HG03558 (cell line): ENCODE data around the gene KCNT2.

Experiments used
- ATAC-seq: cut with Tn5 transposase; IDR thresholded peaks from one replicate; pipeline ENCODE4 v1.9.1; 2021; ENCODE audit warnings: moderate number of reproducible peaks; ENCODE audit not compliant: unreplicated experiment; ENCODE audit errors: extremely low read depth

The KCNT2 gene

DNA sequence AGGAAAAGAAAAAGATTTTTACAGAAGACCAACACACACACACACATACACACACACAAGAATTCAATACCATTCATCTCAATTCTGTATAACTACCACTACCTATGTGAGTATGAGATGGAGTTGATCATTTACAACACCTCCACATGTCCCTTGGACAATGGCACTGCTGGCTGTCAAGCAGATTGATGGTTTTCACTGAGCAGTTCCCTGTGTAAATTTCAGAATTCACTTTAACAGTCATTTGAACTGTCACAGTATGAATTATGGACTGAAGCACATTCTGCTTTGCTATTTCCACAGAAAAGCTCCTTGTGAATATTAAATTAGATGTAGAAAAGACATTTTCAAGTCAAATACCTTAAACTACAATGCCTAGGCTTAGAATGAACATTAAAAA, 14.3 kb downstream of the KCNT2 start:
- ATAC-seq = no peak

DNA sequence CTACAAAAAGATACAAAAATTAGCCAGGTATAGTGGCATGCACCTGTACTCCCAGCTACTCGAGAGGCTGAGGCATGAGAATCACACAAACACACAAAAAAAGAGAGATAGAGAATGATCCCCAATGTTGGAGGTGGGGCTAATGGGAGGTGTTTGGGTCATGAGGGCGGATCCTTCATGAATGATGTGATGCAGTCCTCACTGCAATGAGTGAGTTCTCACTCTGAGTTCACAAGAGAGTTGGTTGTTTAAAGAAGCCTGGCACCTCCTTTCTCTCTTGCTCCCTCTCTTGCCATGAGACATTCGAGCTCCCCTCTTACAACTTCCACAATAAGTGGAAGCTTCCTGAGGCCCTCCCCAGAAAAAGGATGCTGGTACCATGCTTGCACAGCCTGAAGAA, 17.3 kb downstream of the KCNT2 start:
- ATAC-seq = no peak

DNA sequence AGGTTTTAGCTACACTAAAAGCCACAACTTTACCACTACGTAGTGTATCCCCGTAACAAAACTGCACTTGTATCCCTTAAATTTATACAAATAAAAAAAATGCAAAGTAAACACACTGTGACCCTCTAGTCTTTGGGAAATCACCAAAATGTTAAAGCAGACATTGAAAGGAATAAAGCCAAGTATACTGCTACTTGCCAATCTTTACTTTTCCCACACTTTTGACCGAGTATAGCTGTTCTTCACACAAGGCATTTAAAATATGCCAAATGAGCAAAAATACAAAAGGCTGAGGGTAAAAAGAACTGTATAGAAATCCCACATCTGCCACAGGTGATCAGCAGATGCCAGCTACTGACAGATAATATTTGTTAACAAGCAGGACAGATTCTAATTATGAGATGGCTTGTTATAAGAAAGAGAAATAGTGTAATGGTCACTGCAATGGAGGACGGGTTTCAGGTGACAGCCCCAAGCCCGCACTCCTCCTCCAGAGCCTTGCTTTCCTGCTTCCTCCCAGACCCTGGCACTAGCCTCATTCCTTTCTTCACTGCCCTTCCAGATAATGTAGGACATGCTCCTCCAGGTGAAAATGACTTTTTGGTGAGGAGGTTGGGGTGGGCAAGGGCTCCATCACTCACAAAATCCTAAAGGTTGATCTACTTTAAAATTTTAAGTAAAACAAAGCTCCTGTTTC, 18.1 kb downstream of the KCNT2 start:
- ATAC-seq = no peak

DNA sequence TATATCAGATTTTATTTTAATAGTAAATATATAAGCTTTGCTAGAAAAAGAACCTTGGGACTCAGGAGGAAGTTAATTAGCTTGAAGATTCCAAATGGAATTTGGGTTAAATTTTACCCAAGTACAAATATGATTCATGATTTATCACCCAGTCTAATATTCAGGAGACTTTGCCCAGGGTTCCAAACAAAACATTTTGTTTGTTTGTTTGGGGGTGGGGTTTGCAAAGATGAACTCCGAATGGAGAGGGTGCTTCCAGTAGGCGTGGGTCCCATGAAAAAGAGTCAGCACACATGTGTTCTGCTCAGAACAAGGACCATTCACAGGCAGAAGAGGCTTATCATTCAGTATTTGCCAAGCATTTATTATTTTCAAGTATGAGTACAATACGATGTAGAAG, 23.5 kb downstream of the KCNT2 start:
- no peak for ATAC-seq

DNA sequence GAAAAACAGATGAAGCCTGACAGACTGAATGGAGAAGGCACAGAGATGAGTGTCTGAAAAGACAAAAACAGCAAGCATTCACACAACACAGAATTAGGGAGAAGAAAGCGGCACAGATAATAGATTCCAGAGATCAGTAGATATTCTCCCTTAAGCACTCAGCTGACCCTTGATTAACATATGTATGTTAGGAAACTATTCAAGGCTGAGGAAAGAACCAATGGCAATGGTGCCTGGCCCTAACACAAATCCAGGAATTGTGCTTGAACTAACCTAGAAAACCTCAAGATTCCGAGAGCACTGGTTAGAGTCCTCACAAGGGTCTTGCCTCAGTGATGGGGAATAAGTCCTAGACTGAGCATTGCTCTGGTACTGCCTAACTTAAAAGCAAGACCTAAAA, 30.9 kb downstream of the KCNT2 start:
- no peak for ATAC-seq

DNA sequence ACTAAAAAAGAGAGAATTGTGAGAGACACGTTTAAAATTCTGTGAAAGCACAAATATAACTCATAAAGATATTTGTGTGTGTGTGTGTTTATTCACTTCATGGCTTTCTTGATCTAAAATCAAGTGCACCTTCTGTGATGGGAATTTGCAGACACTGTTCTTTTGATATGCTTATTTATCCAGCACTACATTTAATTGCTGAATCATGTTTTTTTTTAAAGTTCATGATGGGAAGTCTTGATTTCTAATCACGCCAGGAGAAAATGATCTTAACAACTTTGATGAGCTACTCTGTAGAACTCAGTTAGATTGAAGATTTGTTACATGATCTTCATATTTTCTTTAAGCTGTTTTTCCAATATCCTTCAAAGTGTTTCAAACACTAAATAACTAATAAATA, 35.0 kb downstream of the KCNT2 start:
- no peak for ATAC-seq

DNA sequence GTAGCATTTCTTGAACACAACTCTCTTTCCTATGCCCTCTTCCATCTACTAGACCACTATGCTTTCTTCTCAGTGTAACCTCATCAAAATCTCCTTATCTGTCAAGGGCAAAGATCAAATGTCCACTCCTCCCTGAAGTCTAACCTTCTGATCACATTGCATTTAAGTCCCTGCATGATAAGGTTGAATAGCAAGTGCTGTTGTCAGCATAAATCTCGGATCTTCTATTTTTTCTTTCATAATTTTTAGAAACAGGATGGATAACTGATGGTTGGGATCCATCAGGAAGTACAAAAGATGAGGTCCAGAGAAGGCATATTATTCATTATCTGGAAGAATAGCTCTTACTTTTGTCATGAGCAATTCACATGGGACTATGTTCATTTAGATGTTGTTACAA, 41.0 kb downstream of the KCNT2 start:
- ATAC-seq = no peak

DNA sequence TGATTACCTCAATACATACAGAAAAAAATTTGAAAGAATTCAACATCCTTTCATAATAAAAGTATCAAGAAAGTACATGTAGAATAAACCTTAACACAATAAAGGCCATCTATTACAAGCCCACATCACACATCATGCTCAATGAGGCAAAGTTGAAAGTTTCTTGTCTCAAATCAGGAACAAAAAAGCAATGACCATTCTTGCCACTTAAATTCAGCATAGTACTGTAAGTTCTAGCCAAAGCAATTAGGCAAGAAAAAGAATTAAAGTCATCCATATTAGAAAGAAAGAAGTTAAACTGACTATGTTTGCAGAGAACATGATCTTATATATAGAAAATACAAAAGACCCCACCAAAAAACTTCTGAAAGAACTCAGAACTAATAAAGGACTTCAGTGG, 44.5 kb downstream of the KCNT2 start:
- ATAC-seq = no peak

DNA sequence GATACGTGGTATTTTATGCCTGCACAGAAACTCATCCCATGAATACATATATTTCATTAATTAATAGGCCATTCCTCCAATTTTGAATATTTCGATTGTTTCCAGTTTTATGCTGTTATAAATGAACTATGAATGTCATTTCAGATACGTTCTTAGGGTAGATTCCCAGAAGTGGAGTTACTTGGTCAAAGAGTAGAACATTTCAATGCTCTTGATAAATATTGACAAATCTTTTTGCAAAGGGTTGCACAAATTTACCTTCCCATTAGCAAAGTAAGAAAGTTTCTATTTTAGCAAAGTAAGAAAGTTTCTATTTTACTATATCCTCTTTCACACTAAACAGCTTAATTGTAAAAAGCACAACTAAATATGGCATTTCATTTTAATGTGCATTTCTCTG, 48.9 kb downstream of the KCNT2 start:
- ATAC-seq = no peak

DNA sequence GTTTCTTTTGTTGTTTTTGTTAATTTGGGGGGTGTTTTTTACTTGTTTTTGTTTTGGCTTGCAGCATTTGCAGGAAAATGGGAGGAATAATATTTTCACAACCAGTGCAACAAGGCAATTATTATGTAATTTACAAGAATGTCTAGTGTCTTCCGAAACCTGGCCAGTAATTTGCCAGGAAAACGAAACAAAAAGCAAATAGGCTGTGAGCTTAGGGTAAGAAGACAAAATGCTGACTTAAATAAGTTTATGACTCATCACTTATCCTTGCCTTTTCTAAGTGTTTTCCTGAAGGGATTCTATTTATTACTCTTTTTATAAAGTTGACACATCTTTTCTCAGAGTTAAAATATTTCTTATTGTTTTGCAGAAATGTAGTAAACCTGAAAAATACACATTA, 49.8 kb downstream of the KCNT2 start:
- no peak for ATAC-seq

DNA sequence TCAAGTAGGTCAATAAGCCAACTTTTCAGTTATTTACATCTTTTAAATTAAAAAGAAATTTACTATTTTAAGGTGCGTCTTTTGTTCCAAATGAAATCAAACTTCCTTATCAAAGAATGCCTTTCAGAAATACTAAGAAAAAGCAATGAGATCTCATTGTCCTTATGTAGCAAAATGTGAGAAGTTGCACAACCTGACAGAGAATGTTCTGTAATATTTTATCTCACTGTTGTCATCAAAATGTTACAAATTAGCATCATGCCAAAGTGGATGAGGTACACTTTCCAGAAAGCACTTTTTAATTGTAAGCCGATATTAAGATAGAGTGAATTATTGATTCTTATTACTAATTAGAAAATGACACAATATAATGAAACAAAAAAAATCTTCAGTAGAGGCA, 50.4 kb downstream of the KCNT2 start:
- no peak for ATAC-seq

DNA sequence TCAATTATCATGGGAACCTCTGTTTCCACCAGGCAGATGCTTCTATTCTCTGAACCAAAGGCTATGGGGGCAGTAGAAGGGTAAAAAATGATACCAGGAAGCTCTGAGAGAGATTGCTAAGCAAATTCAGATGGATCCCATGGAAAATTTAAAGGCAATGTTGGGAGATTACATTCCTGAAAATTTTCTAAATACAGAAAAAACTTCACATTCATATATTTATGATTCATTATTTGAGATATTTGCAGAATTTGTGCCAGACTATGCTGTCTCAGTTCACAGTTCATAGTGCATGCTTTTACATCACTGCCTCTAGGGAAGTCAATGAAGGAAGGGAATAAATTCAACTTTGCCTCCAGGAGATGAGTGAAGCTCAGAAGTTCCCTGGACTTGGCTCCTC, 57.5 kb downstream of the KCNT2 start:
- ATAC-seq = no peak

DNA sequence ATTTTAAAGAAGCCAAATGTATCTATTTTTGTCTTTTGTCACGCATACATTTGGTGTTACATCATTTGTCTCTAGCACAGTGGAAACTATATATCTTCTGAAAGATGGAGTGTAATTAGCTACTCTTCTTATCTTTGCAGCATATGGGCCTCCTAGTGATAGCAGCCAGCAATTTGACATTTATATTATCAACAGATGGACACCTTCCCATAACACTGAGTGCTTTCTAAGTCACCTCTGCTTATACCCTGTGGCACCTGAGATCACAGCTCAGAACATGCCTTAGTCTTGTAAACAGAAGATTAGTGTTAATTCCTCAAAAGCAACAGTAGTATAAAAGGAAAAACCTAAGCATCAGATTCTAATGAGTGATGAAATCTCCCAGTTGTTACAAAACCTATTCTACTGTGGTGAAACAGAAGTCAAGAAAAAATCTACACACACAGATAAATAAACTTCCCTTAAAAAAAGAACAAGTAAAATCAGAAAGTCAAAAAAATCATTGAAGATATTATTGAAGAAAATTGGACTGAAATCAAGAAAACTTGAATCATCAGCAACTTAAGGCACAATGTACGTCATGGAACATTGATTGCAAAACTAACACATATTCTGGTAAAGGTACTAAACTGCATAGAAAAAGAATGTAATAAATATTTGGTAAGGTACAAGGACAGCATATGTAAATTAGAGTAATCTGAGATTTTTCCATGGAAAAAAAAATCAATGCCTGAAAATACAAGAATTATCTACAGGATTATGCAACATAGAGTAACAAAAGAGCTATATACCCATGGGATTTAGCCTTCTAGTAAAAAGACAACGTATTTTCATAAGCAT, 61.7 kb downstream of the KCNT2 start:
- no peak for ATAC-seq

DNA sequence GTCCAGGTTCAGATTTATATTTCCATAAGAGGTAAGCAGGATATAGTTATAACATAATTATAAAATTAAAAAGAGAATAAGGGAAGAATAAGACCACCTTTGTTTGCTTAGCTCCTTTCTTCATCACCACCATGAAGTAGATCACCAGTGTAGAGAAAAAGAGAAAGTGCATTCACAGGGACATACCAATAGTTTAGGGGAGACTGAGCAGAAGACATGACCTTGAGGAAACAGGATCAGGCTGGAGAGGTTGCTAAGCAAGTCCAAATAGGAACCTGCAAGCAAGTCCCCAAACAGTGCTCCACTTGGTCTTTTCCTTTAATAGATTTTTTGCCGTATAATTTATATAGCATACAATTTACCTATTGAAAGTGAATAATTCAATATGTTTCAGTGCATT, 63.0 kb downstream of the KCNT2 start:
- ATAC-seq = no peak

DNA sequence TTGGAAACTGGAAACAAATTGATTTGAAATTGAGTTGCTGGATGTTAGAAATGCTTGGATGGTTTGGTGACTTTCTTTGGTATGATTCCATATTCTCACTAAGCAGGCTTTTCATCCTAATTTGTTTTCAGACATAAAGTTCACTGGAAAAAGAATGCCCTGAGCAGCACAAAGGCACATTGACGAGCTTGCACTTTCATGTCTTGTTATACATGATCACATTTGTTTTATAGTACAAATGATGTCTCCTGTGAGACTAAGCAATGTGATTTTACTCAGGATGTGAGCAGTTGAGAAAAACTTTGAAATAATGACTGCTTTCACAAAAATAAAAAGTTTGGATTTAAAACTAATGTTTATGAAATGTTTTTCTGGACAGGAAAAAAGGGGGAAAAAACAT, 63.6 kb downstream of the KCNT2 start:
- ATAC-seq = no peak

DNA sequence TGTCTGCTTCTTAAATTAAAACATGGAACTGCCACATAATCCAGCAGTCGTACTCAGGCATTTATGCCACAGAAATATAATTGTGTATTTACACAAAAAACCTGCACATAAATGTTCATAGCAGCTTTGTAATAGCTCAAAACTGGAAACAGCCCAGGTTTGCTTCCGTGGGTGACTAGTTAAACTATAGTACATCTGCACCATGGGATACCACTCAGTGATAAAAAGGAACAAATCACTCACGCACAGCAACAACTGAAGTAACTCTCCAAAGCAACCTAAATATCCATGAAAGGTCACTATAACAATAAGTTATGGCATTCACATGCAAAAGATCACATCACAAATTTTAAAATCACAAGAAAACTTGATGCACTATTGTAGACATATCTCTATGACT, 64.4 kb downstream of the KCNT2 start:
- ATAC-seq = no peak

DNA sequence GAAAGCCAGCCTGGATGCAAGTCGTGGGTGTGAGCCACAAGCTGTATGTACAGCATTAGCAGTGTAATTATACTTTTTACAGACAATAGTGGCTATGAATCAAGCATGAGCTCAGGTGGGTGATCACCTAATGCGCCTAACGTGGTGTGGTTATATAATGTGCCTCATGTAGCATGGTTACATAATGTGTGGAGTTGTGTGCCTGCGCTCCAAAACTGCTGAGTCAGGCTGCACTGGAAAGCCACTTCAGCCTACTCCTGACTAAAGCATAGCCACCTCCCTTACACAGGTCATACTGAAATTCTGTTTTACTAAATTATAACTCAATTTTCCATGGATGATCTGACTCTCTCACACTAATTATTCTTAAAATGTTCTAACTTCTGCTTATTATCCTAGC, 69.8 kb downstream of the KCNT2 start:
- ATAC-seq = no peak

DNA sequence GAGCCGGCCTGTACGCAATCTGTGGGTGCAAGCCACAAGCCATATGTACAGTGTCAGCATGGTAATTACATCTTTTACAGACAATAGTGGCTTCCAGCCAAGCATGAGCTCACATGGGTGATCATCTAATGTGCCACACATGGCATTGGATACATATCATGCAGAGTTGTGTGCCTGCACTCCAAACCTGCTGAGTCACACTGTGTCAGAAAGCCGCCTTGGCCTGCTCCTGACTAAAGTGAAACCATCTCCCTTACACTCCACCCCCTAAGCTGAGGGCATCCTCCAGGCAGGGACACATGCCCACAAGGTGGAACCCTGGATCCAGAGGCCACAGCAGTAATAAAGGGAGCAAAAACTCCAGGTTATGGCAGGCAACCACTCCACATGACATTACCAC, 72.5 kb downstream of the KCNT2 start:
- ATAC-seq = no peak

DNA sequence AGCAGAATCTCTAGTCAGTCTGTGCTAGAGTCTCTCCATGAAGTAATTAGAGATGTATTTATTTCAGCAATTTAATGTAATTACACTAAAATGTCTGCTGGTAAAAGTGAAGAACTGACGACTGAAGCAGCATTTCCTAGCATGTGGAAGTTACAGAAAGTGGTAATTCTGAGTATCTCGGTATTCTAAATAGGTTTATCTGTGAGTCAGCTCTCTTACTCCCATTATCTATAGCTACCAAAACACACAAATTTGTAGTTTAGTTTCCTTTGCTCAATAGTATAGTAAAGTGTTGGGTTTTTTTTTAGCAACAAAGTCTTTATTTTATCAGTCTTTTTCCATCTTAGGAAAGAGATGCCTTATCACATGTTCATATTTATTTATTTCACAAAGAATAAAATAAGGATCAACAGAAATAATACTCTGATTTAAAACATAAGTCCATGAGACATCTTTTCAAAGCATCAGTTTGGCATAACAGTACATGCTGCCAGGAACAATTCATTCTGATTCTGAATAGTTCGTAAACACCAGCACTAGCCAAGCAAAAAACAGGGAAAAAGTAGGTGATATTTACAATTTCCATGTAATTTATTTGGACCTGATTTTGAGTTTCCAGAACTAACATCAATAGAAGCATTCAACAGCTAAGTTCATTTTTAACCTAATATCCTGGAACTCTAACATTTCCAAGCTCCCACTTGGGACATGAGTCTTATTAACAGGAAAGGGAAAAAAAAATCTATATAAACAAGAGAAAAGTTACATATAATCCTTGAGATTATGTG, 76.3 kb downstream of the KCNT2 start:
- ATAC-seq = no peak

DNA sequence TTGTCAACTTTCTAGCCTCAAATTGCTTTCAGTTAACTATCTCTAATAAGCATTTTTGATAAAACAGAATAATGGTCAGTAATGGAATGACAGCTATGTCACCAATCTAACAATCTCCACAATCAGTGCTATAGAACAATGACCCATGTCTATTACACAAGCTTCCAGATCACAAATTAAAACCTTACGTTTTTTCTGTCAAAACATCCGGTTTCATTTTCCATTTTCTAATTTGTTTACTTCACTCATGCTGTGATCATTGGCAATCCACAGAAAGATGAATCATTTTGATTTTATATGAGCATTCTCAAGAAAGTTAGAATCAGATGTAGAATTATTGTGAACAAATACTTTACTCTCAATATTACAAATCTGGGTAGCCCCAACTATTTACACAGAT, 80.3 kb downstream of the KCNT2 start:
- no peak for ATAC-seq
